H9 (cell line): Measurements from ENCODE around the gene ENTR1. TPM values are rescaled to one million over a fixed set of nuclear protein-coding genes. Genes with fewer than 3 reads are reported as not detected.

Experiments used
- DNase-seq: peaks from one replicate; pipeline ENCODE4 v3.0.0-alpha.2; 2017
- H2AFZ ChIP-seq: one replicate; pipeline ENCODE4 v1.6.1; 2013; ENCODE audit warnings: mild to moderate bottlenecking, low read length, control low read depth, moderate library complexity
- H2AK5ac ChIP-seq: 2 replicates; pipeline ENCODE4 v1.6.1; 2013; ENCODE audit warnings: low read length, control low read depth, mixed read lengths; ENCODE audit not compliant: insufficient read length
- H2BK120ac ChIP-seq: one replicate; pipeline ENCODE4 v1.6.1; 2013; ENCODE audit warnings: low read depth, mild to moderate bottlenecking, low read length, control low read depth, inconsistent platforms; ENCODE audit not compliant: poor library complexity, severe bottlenecking
- H2BK12ac ChIP-seq: 2 replicates; pipeline ENCODE4 v1.6.1; 2013; ENCODE audit warnings: low read length, control low read depth, mixed read lengths, low read depth; ENCODE audit not compliant: insufficient read length
- H2BK15ac ChIP-seq: 2 replicates; pipeline ENCODE4 v1.6.1; 2013; ENCODE audit warnings: low read depth, low read length, control low read depth
- H2BK20ac ChIP-seq: one replicate; pipeline ENCODE4 v1.6.1; 2013; ENCODE audit warnings: low read depth, mild to moderate bottlenecking, low read length, control low read depth, inconsistent platforms; ENCODE audit not compliant: poor library complexity, severe bottlenecking
- H2BK5ac ChIP-seq: 2 replicates; pipeline ENCODE4 v1.6.1; 2013; ENCODE audit warnings: low read length, control low read depth, mixed read lengths; ENCODE audit not compliant: insufficient read length
- H3K14ac ChIP-seq: 2 replicates; pipeline ENCODE4 v1.6.1; 2013; ENCODE audit warnings: low read length, control low read depth; ENCODE audit not compliant: insufficient read depth
- H3K18ac ChIP-seq: 2 replicates; pipeline ENCODE4 v1.6.1; 2013; ENCODE audit warnings: low read depth, mild to moderate bottlenecking, mixed read lengths, low read length, control low read depth; ENCODE audit not compliant: insufficient read length
- H3K23ac ChIP-seq: 2 replicates; pipeline ENCODE4 v1.6.1; 2013; ENCODE audit warnings: low read length, control low read depth, mixed read lengths, low read depth; ENCODE audit not compliant: insufficient read length
- H3K23me2 ChIP-seq: 2 replicates; pipeline ENCODE4 v1.6.1; 2013; ENCODE audit warnings: low read depth, mild to moderate bottlenecking, mixed read lengths, low read length, control low read depth; ENCODE audit not compliant: insufficient read length, poor library complexity, severe bottlenecking
- H3K27ac ChIP-seq: 2 replicates; pipeline ENCODE4 v1.5.1; 2013; ENCODE audit warnings: low read length, control low read depth, mixed read lengths, low read depth; ENCODE audit not compliant: insufficient read length
- H3K27me3 ChIP-seq: 2 replicates; pipeline ENCODE4 v1.6.1; 2013; ENCODE audit warnings: low read length, control low read depth, inconsistent platforms; ENCODE audit not compliant: insufficient read depth
- H3K4ac ChIP-seq: 2 replicates; pipeline ENCODE4 v1.6.1; 2013; ENCODE audit warnings: low read depth, mild to moderate bottlenecking, control low read depth, inconsistent platforms, low read length, moderate library complexity
- H3K4me1 ChIP-seq: 2 replicates; pipeline ENCODE4 v1.6.1; 2013; ENCODE audit warnings: low read length, control low read depth, inconsistent platforms; ENCODE audit not compliant: insufficient read depth
- H3K4me2 ChIP-seq: 2 replicates; pipeline ENCODE4 v1.6.1; 2013; ENCODE audit warnings: low read length, control low read depth, mixed read lengths; ENCODE audit not compliant: insufficient read length, insufficient read depth
- H3K56ac ChIP-seq: 2 replicates; pipeline ENCODE4 v1.6.1; 2013; ENCODE audit warnings: low read depth, mild to moderate bottlenecking, mixed read lengths, low read length, control low read depth; ENCODE audit not compliant: insufficient read length
- H3K79me1 ChIP-seq: 2 replicates; pipeline ENCODE4 v1.6.1; 2013; ENCODE audit warnings: low read depth, mild to moderate bottlenecking, moderate library complexity, low read length, control low read depth, inconsistent platforms; ENCODE audit not compliant: insufficient read depth, poor library complexity, severe bottlenecking
- H3K79me2 ChIP-seq: 2 replicates; pipeline ENCODE4 v1.6.1; 2013; ENCODE audit warnings: low read length, control low read depth, inconsistent platforms; ENCODE audit not compliant: insufficient read depth
- H3K9ac ChIP-seq: 2 replicates; pipeline ENCODE4 v1.6.1; 2013; ENCODE audit warnings: low read length, control low read depth, mixed read lengths; ENCODE audit not compliant: insufficient read length; ENCODE audit errors: extremely low read depth
- H3K9me3 ChIP-seq: one replicate; pipeline ENCODE4 v1.6.1; 2013; ENCODE audit warnings: low read depth, low read length, inconsistent platforms; ENCODE audit not compliant: control insufficient read depth
- H3T11ph ChIP-seq: one replicate; pipeline ENCODE4 v1.6.1; 2013; ENCODE audit warnings: mild to moderate bottlenecking, low read length, control low read depth, inconsistent platforms
- H4K20me1 ChIP-seq: one replicate; pipeline ENCODE4 v1.6.1; 2013; ENCODE audit not compliant: control insufficient read depth, insufficient read length, insufficient read depth
- H4K5ac ChIP-seq: 2 replicates; pipeline ENCODE4 v1.6.1; 2013; ENCODE audit warnings: low read depth, mild to moderate bottlenecking, mixed read lengths, low read length, control low read depth; ENCODE audit not compliant: insufficient read length
- H4K8ac ChIP-seq: replicated peaks from 2 replicates; pipeline ENCODE4 v1.6.1; 2013; ENCODE audit warnings: low read length, control low read depth, mixed read lengths, low read depth; ENCODE audit not compliant: insufficient read length
- H4K91ac ChIP-seq: 2 replicates; pipeline ENCODE4 v1.6.1; 2013; ENCODE audit warnings: low read depth, mild to moderate bottlenecking, moderate library complexity, mixed read lengths, low read length, control low read depth; ENCODE audit not compliant: insufficient read length
- H3K27ac Mint-ChIP-seq, 3 experiments: 2 replicates in 2 of 3; 3 replicates in 1 of 3; pipeline ENCODE4 v1.8.0; 2020 to 2021; ENCODE audit warnings: mixed read lengths in 3 of 3, mild to moderate bottlenecking in 1 of 3, moderate library complexity in 1 of 3
- H3K27me3 Mint-ChIP-seq: 2 replicates; pipeline ENCODE4 v1.8.0; 2021; ENCODE audit warnings: low read depth, mild to moderate bottlenecking, moderate library complexity, mixed read lengths
- H3K36me3 Mint-ChIP-seq, 3 experiments: 2 replicates in 2 of 3; 3 replicates in 1 of 3; pipeline ENCODE4 v1.8.0; 2020 to 2021; ENCODE audit warnings: low read depth in 3 of 3, mixed read lengths in 3 of 3; ENCODE audit not compliant: insufficient read depth in 1 of 3
- H3K4me1 Mint-ChIP-seq, 2 experiments: 2 replicates each; pipeline ENCODE4 v1.8.0; 2020; ENCODE audit warnings: mixed read lengths in 2 of 2
- H3K4me3 Mint-ChIP-seq, 2 experiments: 2 replicates in 1 of 2; 3 replicates in 1 of 2; pipeline ENCODE4 v1.8.0; 2020 to 2021; ENCODE audit warnings: mild to moderate bottlenecking in 2 of 2, mixed read lengths in 2 of 2, moderate library complexity in 1 of 2
- H3K9me3 Mint-ChIP-seq, 2 experiments: 2 replicates in 1 of 2; 3 replicates in 1 of 2; pipeline ENCODE4 v1.8.0; 2020; ENCODE audit warnings: mild to moderate bottlenecking in 2 of 2, mixed read lengths in 2 of 2, moderate library complexity in 1 of 2
- WGBS: extraction: QIAGEN DNeasy Blood & Tissue Kit; methylation state at CpG from one replicate; pipeline ENCODE4 v1.1.7; 2013; ENCODE audit warnings: missing lambda C conversion rate, low lambda C conversion rate, mixed read lengths; ENCODE audit not compliant: insufficient read length; ENCODE audit errors: extremely low coverage; 5-methylcytosine and 5-hydroxymethylcytosine counted together
- total RNA-seq: library from RNA; stranded (reverse); gene quantifications from 2 replicates; pipeline ENCODE4 v1.2.1, GENCODE V29; 2021
- TF ChIP-seq, protein P1 (sequence below): fragments of 200-600 bp; sonication (generic); conservative IDR thresholded peaks from 3 replicates; pipeline ENCODE4 v1.8.0; 2021; ENCODE audit warnings: antibody characterized with exemption, mild to moderate bottlenecking

Gene ENTR1
- total RNA-seq, 1 experiment from 2014 or later = 108 TPM

- H3K23me2 ChIP-seq = no peaks in the 10 kb centered on the region
- no peak overlapping the region for H4K5ac ChIP-seq
- H3K9ac ChIP-seq = no peak overlapping the region
- no CpG with 5 or more reads among the region's 32 CpGs for WGBS
- Mint-ChIP-seq H3K9me3 (no peaks in the 10 kb centered on the region), H3K4me3 (no peak overlapping the region), H3K27me3 (no peaks in the 10 kb centered on the region), H3K4me1 (peaks cover 0 to 5% of the 10 kb centered on the region in 2 experiments; a peak in 1 of 4 replicates), H3K36me3 (peaks cover 2 to 32% (median 16%) of the 10 kb centered on the region in 3 experiments; a peak in 5 of 7 replicates), H3K27ac (no peak overlapping the region)
- TF ChIP-seq, protein P1, sequence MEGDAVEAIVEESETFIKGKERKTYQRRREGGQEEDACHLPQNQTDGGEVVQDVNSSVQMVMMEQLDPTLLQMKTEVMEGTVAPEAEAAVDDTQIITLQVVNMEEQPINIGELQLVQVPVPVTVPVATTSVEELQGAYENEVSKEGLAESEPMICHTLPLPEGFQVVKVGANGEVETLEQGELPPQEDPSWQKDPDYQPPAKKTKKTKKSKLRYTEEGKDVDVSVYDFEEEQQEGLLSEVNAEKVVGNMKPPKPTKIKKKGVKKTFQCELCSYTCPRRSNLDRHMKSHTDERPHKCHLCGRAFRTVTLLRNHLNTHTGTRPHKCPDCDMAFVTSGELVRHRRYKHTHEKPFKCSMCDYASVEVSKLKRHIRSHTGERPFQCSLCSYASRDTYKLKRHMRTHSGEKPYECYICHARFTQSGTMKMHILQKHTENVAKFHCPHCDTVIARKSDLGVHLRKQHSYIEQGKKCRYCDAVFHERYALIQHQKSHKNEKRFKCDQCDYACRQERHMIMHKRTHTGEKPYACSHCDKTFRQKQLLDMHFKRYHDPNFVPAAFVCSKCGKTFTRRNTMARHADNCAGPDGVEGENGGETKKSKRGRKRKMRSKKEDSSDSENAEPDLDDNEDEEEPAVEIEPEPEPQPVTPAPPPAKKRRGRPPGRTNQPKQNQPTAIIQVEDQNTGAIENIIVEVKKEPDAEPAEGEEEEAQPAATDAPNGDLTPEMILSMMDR = no peak
- H3K27ac ChIP-seq = no peak overlapping the region
- no peak for DNase-seq
- H2BK12ac ChIP-seq = no peak overlapping the region
- no peak overlapping the region for H2BK20ac ChIP-seq
- H3K79me2 ChIP-seq = no peaks in the 10 kb centered on the region
- H3K18ac ChIP-seq = no peak overlapping the region
- no peaks in the 10 kb centered on the region for H3K4me1 ChIP-seq
- H3K23ac ChIP-seq = no peak overlapping the region
- no peak overlapping the region for H2BK120ac ChIP-seq
- no peak overlapping the region for H2BK5ac ChIP-seq
- no peak overlapping the region for H3K14ac ChIP-seq
- no peaks in the 10 kb centered on the region for H4K20me1 ChIP-seq
- no peak overlapping the region for H4K91ac ChIP-seq
- H3T11ph ChIP-seq = no peak overlapping the region
- no peak overlapping the region for H2AK5ac ChIP-seq
- H2AFZ ChIP-seq = no peak overlapping the region
- H3K4me2 ChIP-seq = no peak overlapping the region
- H3K56ac ChIP-seq = no peak overlapping the region
- H2BK15ac ChIP-seq = no peak overlapping the region
- no peak overlapping the region for H4K8ac ChIP-seq
- no peaks in the 10 kb centered on the region for H3K79me1 ChIP-seq
- H3K27me3 ChIP-seq = no peaks in the 10 kb centered on the region
- H3K4ac ChIP-seq = no peak overlapping the region
- H3K9me3 ChIP-seq = no peaks in the 10 kb centered on the region
Measured at GRCh38 chr9:136377341-136378169, 32.9 kb downstream of the ENTR1 start.
